Uterus (tissue), 2 donors: ENCODE data around the gene POLR1E.

Experiments used
- POLR2A ChIP-seq, 2 donors: fragments of 450-650 bp; IDR thresholded peaks; one replicate each; pipeline ENCODE4 v1.6.1; 2016; ENCODE audit warnings: antibody characterized with exemption in 2 of 2, mild to moderate bottlenecking in 1 of 2, moderate library complexity in 1 of 2
- TF ChIP-seq, protein P1 (sequence below), 4 experiments: fragments of 200-600 bp in 2 of 4; fragments of 450-650 bp in 2 of 4; sonication (generic) in 2 of 4; IDR thresholded peaks; one replicate each; pipeline ENCODE4 v1.5.1; 2016 to 2019; ENCODE audit warnings: antibody characterized with exemption in 4 of 4, mild to moderate bottlenecking in 2 of 4, moderate library complexity in 1 of 4

- no peak for TF ChIP-seq POLR2A (IDR thresholded peaks at IDR 0.05)
- TF ChIP-seq, protein P1, sequence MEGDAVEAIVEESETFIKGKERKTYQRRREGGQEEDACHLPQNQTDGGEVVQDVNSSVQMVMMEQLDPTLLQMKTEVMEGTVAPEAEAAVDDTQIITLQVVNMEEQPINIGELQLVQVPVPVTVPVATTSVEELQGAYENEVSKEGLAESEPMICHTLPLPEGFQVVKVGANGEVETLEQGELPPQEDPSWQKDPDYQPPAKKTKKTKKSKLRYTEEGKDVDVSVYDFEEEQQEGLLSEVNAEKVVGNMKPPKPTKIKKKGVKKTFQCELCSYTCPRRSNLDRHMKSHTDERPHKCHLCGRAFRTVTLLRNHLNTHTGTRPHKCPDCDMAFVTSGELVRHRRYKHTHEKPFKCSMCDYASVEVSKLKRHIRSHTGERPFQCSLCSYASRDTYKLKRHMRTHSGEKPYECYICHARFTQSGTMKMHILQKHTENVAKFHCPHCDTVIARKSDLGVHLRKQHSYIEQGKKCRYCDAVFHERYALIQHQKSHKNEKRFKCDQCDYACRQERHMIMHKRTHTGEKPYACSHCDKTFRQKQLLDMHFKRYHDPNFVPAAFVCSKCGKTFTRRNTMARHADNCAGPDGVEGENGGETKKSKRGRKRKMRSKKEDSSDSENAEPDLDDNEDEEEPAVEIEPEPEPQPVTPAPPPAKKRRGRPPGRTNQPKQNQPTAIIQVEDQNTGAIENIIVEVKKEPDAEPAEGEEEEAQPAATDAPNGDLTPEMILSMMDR (IDR thresholded peaks at IDR 0.05), result no peak
Measured at GRCh38 chr9:37551468-37551867, 65.7 kb downstream of the POLR1E start.
